ENCODE data around the gene MGAT1. TPM values are rescaled to one million over a fixed set of nuclear protein-coding genes. Genes with fewer than 3 reads are reported as not detected.
A peak's percentile ranks its signal among the peaks of the same experiment; 100 is the strongest.

The MGAT1 gene
- total RNA-seq, 4 donors from 2014 or later: 100 to 138 (median 115) TPM

- Histone ChIP-seq H3K4me3 (peak overlapping the region; percentile 96 to 99 (median 96)), H3K27me3 (no peaks in the 10 kb centered on the region), H3K36me3 (no peaks in the 10 kb centered on the region), H3K27ac (peak overlapping the region; percentile 94 to 100 (median 100)), H3K4me1 (peaks cover 83 to 92% of the 10 kb centered on the region in 2 donors), H3K9me3 (no peaks in the 10 kb centered on the region)
- in situ Hi-C loops (cut with MboI; ENCODE audit: low sequenced_read_pairs in 4 of 4): no loop called here
- intact Hi-C loops (cut with DNase I; ENCODE audit: low total_unique reads): loop anchor here (1.0 to 5.0 kb wide), 4 partner anchors 9 to 446 kb away; partner anchors contain the start of gene ZFP62
- ATAC-seq: peak; percentile 3 to 15
- TF ChIP-seq CTCF (IDR thresholded peaks at IDR 0.05 in 4 of 5, conservative IDR thresholded peaks at IDR 0.05 in 1 of 5): no peak
- no peak for TF ChIP-seq POLR2A (IDR thresholded peaks at IDR 0.05)
- DNase-seq: no peak
Measured at GRCh38 chr5:180801596-180802324, 846 bp downstream of the MGAT1 start.

GRCh38 chr5:180799902-180800801, 2.5 kb downstream of the MGAT1 start:
- Histone ChIP-seq H3K9me3 (no peaks in the 10 kb centered on the region), H3K4me3 (peak overlapping the region in 2 of 4 donors; percentile 7 to 96), H3K4me1 (peaks cover 86 to 90% of the 10 kb centered on the region in 2 donors), H3K27me3 (no peaks in the 10 kb centered on the region), H3K27ac (peak overlapping the region; percentile 94 to 100 (median 100)), H3K36me3 (peaks cover 0 to 5% of the 10 kb centered on the region in 2 donors)
- DNase-seq: no peak
- ATAC-seq: no peak
- no peak for TF ChIP-seq CTCF (IDR thresholded peaks at IDR 0.05 in 4 of 5, conservative IDR thresholded peaks at IDR 0.05 in 1 of 5)
- no peak for TF ChIP-seq POLR2A (IDR thresholded peaks at IDR 0.05)
- in situ Hi-C loops (cut with MboI; ENCODE audit: low sequenced_read_pairs in 4 of 4): loop anchor here in 1 of 4 donors (5.0 kb wide), 1 partner anchor 62 kb away; the partner anchor contains the start of gene ZFP62
- intact Hi-C loops (cut with DNase I; ENCODE audit: low total_unique reads): loop anchor here (5.0 kb wide), 1 partner anchor 447 kb away; no protein-coding TSS in a partner anchor

- no peak for TF ChIP-seq POLR2A (IDR thresholded peaks at IDR 0.05)
- intact Hi-C loops (cut with DNase I; ENCODE audit: low total_unique reads): no loop called here
- DNase-seq (no peak), ATAC-seq (no peak)
- peaks cover 79 to 81% of the 10 kb centered on the region in 2 donors for H3K4me1 ChIP-seq
- peaks cover 0 to 12% of the 10 kb centered on the region in 2 donors for H3K36me3 ChIP-seq
- peak overlapping the region in 2 of 4 donors; percentile 10 to 99 for H3K27ac ChIP-seq
- H3K4me3 ChIP-seq: peak overlapping the region in 2 of 4 donors; percentile 5 to 96
- H3K27me3 ChIP-seq: no peaks in the 10 kb centered on the region
- in situ Hi-C loops (cut with MboI; ENCODE audit: low sequenced_read_pairs in 4 of 4): loop anchor here in 1 of 4 donors (5.0 kb wide), 1 partner anchor 63 kb away; the partner anchor contains the start of gene ZFP62
- H3K9me3 ChIP-seq: no peaks in the 10 kb centered on the region
Measured at GRCh38 chr5:180799194-180799593, 3.4 kb downstream of the MGAT1 start.

- Histone ChIP-seq H3K4me3 (no peak overlapping the region), H3K9me3 (no peaks in the 10 kb centered on the region), H3K36me3 (peaks cover 0 to 17% of the 10 kb centered on the region in 2 donors), H3K27ac (no peak overlapping the region), H3K4me1 (peaks cover 71% of the 10 kb centered on the region in 2 donors), H3K27me3 (no peaks in the 10 kb centered on the region)
- DNase-seq (no peak), ATAC-seq (no peak)
- TF ChIP-seq POLR2A (IDR thresholded peaks at IDR 0.05) (no peak), CTCF (IDR thresholded peaks at IDR 0.05 in 4 of 5, conservative IDR thresholded peaks at IDR 0.05 in 1 of 5) (no peak)
- intact Hi-C loops (cut with DNase I; ENCODE audit: low total_unique reads) (no loop called here), in situ Hi-C loops (cut with MboI; ENCODE audit: low sequenced_read_pairs in 4 of 4) (loop anchor here in 1 of 4 donors (5.0 kb wide), 1 partner anchor 64 kb away; the partner anchor contains the start of gene ZFP62)
Measured at GRCh38 chr5:180798193-180798592, 4.4 kb downstream of the MGAT1 start.
